K562 (cell line): ENCODE data around the gene CNTN4. TPM values are rescaled to one million over a fixed set of nuclear protein-coding genes. Genes with fewer than 3 reads are reported as not detected.

ENCODE experiments used
- ATAC-seq: fragments of 200-7000 bp; cut with Tn5 transposase; 3 replicates; pipeline ENCODE4 v1.9.1; 2020; ENCODE audit warnings: moderate library complexity
- BruUV-seq: library from RNA; stranded (reverse); fragments of 400-500 nt; replicated peaks from 2 replicates; lab custom pipeline; 2021; lab: Mats Ljungman, UMichigan
- CTCF ChIA-PET: fragments of 300-600 bp; formaldehyde crosslinking; extraction: SDS; loops from one replicate; lab custom pipeline; 2021; ENCODE audit warnings: low intra/inter-chr PET ratio; lab: Yijun Ruan, JAX
- POLR2A ChIA-PET: fragments of 300-600, 350-650 bp; sonication (Branson Sonifier 250); formaldehyde crosslinking; extraction: SDS; loops from one replicate; lab custom pipeline; 2021; ENCODE audit warnings: antibody characterized with exemption, inconsistent platforms; lab: Yijun Ruan, JAX
- DNase-seq, 4 experiments: peaks; one replicate each; pipeline versions ENCODE4 v3.0.0 to v3.0.0-alpha.2; 2011 to 2018; ENCODE audit warnings: low spot score in 3 of 4, mixed read lengths in 3 of 4; ENCODE audit errors: extremely low read depth in 1 of 4
- FAIRE-seq: peaks from 2 replicates; lab custom pipeline; 2011; peaks lifted over from hg19 to GRCh38; lab: Jason Lieb, UNC
- H2AFZ ChIP-seq: 2 replicates; pipeline ENCODE4 v1.6.0; 2011; ENCODE audit warnings: low read depth, low read length, control low read depth, inconsistent platforms
- H3K27ac ChIP-seq: fragments of 200-600 bp; 3 replicates; pipeline ENCODE4 v1.8.0; 2011; ENCODE audit warnings: low read depth, mild to moderate bottlenecking, control low read depth, inconsistent platforms, low read length, moderate library complexity, mixed read lengths; ENCODE audit errors: extremely low read depth
- H3K27me3 ChIP-seq, 2 experiments: fragments of 300-600 bp in 1 of 2; 2 replicates in 1 of 2; 3 replicates in 1 of 2; pipeline versions ENCODE4 v1.6.0 to v1.8.0; 2011; ENCODE audit warnings: inconsistent platforms in 2 of 2, low read length in 2 of 2, mild to moderate bottlenecking in 1 of 2, mixed read lengths in 1 of 2, moderate library complexity in 1 of 2; ENCODE audit not compliant: control insufficient read depth in 2 of 2, insufficient read depth in 2 of 2
- H3K36me3 ChIP-seq: fragments of 300-600 bp; 3 replicates; pipeline ENCODE4 v1.8.0; 2011; ENCODE audit warnings: mild to moderate bottlenecking, low read length, inconsistent platforms; ENCODE audit not compliant: control insufficient read depth, insufficient read depth
- H3K4me1 ChIP-seq, 2 experiments: fragments of 200-600 bp in 1 of 2; replicated peaks in 1 of 2; 2 replicates in 1 of 2; 3 replicates in 1 of 2; pipeline versions ENCODE4 v1.5.1 to v1.8.0; 2011; ENCODE audit warnings: inconsistent platforms in 2 of 2, low read length in 2 of 2, mild to moderate bottlenecking in 1 of 2, mixed read lengths in 1 of 2, moderate library complexity in 1 of 2; ENCODE audit not compliant: control insufficient read depth in 2 of 2, insufficient read depth in 2 of 2
- H3K4me2 ChIP-seq: 2 replicates; pipeline ENCODE4 v1.6.1; 2011; ENCODE audit warnings: low read length, control low read depth, inconsistent platforms, mixed read lengths; ENCODE audit not compliant: insufficient read depth
- H3K4me3 ChIP-seq: fragments of 200-600 bp; sonication (generic), shearing (Covaris generic); 2 replicates; pipeline ENCODE4 v1.5.1; 2016; ENCODE audit warnings: control low read depth, inconsistent platforms
- H3K79me2 ChIP-seq: fragments of 200-600 bp; 3 replicates; pipeline ENCODE4 v1.8.0; 2011; ENCODE audit warnings: low read length, inconsistent platforms; ENCODE audit not compliant: control insufficient read depth, insufficient read depth
- H3K9ac ChIP-seq, 2 experiments: 2 replicates each; pipeline versions ENCODE4 v1.6.0 to v1.6.1; 2011; ENCODE audit warnings: low read depth in 2 of 2, low read length in 2 of 2, control low read depth in 1 of 2, inconsistent platforms in 1 of 2, mild to moderate bottlenecking in 1 of 2, mixed read lengths in 1 of 2; ENCODE audit not compliant: insufficient read depth in 1 of 2
- H3K9me1 ChIP-seq: one replicate; pipeline ENCODE4 v1.6.0; 2011; ENCODE audit warnings: inconsistent platforms, mild to moderate bottlenecking, low read length, moderate library complexity; ENCODE audit not compliant: control insufficient read depth, insufficient read depth
- H3K9me3 ChIP-seq: replicated peaks from 2 replicates; pipeline ENCODE4 v1.5.1; 2011; ENCODE audit warnings: low read depth, low read length, inconsistent platforms; ENCODE audit not compliant: control insufficient read depth, insufficient read depth
- H4K20me1 ChIP-seq: replicated peaks from 2 replicates; pipeline ENCODE4 v1.6.1; 2011; ENCODE audit warnings: low read length, inconsistent platforms, mixed read lengths; ENCODE audit not compliant: control insufficient read depth, insufficient read depth
- HDGF ChIP-seq: fragments of 450-650 bp; IDR thresholded peaks from 2 replicates; pipeline ENCODE4 v1.6.1; 2016
- KLF6 ChIP-seq: fragments of 250-450 bp; sonication (Bioruptor Pico); IDR thresholded peaks from 2 replicates; pipeline ENCODE4 v1.4.0; 2020; ENCODE audit warnings: mild to moderate bottlenecking, moderate library complexity, borderline replicate concordance
- LARP7 ChIP-seq: fragments of 450-650 bp; IDR thresholded peaks from 2 replicates; pipeline ENCODE4 v1.6.1; 2016
- NR2C2 ChIP-seq, 2 experiments: fragments of 200-800 bp in 1 of 2; sonication (Bioruptor generic) in 1 of 2; sonication (generic) in 1 of 2; formaldehyde crosslinking in 1 of 2; IDR thresholded peaks; 2 replicates each; pipeline versions ENCODE4 v1.6.1 to v1.8.0; 2016 to 2022; ENCODE audit warnings: mild to moderate bottlenecking in 1 of 2, missing compliant biosample characterization in 1 of 2, missing genetic modification characterization in 1 of 2, missing genetic modification reagents in 1 of 2
- ZNF445 ChIP-seq: fragments of 250-450 bp; sonication (Bioruptor Pico); IDR thresholded peaks from 2 replicates; pipeline ENCODE4 v1.4.0; 2020; ENCODE audit warnings: low read depth, mild to moderate bottlenecking, moderate library complexity
- WGBS: fragments of 100-300 bp; shearing (Covaris generic); methylation state at CpG from one replicate; pipeline ENCODE4 v1.1.6; 2016; ENCODE audit warnings: low coverage, mixed read lengths; ENCODE audit not compliant: insufficient coverage; ENCODE audit errors: missing lambda C conversion rate; 5-methylcytosine and 5-hydroxymethylcytosine counted together
- in situ Hi-C: fragments of 300-500 bp; cut with MboI; formaldehyde crosslinking; loops from 4 replicates; pipeline ENCODE4 v1.15.0; 2018; ENCODE audit warnings: inconsistent platforms, mixed read lengths
- intact Hi-C: fragments of 100-400 bp; cut with micrococcal nuclease; formaldehyde crosslinking; loops from 2 replicates; pipeline ENCODE4 v1.14.2; 2022
- polyA plus RNA-seq, 8 experiments: library from polyadenylated mRNA; depleted of rRNA in 4 of 8; stranded (reverse) in 5 of 8; unstranded in 3 of 8; fragments of >200 nt; fragmentation: Nextera tagmentation in 2 of 8; fragmentation: Illumina TruSeq in 1 of 8; extraction: Ambion mirVana in 2 of 8; extraction: Trizol in 1 of 8; gene quantifications; 2 replicates each; pipeline versions ENCODE4 v1.2.1 to v1.2.3, GENCODE V29; 2011 to 2014; ENCODE audit warnings: inconsistent platforms in 1 of 8, missing spikeins in 1 of 8
- total RNA-seq, 7 experiments: library from RNA; depleted of rRNA in 6 of 7; stranded (reverse); fragments of >200 nt in 6 of 7; fragmentation: Illumina TruSeq in 2 of 7; extraction: Trizol in 2 of 7; gene quantifications; 2 replicates each; pipeline versions ENCODE4 v1.2.1 to v1.2.3, GENCODE V29; 2011 to 2021; ENCODE audit warnings: low replicate concordance in 1 of 7
- TF ChIP-seq, protein P1 (sequence below): fragments of 250-450 bp; sonication (Bioruptor Pico); IDR thresholded peaks from 2 replicates; pipeline ENCODE4 v1.4.0; 2020; ENCODE audit warnings: mild to moderate bottlenecking, moderate library complexity
- TF ChIP-seq, protein P2 (sequence below): sonication (generic); formaldehyde crosslinking; IDR thresholded peaks from 2 replicates; pipeline ENCODE4 v1.8.0; 2023; ENCODE audit warnings: mild to moderate bottlenecking, missing genetic modification reagents

CNTN4 gene
- total and polyA plus RNA-seq, 9 of the 15 experiments (the other 6 are each of a cell fraction or from before 2014, with no cell fraction given) = not detected

DNA sequence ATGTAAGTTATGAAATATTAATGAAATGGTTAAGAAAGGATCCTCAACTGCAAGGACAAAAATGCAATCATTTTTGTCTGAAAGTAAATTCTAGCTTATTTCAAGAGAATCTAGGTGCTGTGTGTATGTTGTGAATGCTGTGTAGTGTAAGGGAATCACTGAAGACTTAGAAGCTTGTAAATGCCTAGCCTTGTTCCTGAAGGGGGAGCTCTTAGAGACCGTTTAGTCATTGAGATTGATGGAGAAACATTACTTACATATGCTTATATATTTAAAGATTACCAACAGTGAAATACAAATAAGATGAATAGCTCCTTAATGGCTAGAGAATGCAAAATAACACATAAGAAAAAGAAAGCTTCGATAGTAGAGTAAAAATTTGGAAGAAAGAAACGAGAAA lies 67.9 kb downstream of the CNTN4 start:
- no peaks in the 10 kb centered on the region for H4K20me1 ChIP-seq
- no peaks in the 10 kb centered on the region for H3K9me1 ChIP-seq
- H2AFZ ChIP-seq = no peak overlapping the region
- CTCF ChIA-PET = no interaction called here
- in situ Hi-C loops (no loop called here), intact Hi-C loops (no loop called here)
- H3K27me3 ChIP-seq = no peaks in the 10 kb centered on the region
- TF ChIP-seq KLF6 (CRISPR knock-in tag) (no peak), LARP7 (no peak), NR2C2 (CRISPR knock-in tag; IDR thresholded peaks at IDR 0.05) (no peak), NR2C2 (tag; IDR thresholded peaks at IDR 0.05) (no peak), ZNF445 (CRISPR knock-in tag) (no peak), HDGF (no peak)
- TF ChIP-seq, protein P1, sequence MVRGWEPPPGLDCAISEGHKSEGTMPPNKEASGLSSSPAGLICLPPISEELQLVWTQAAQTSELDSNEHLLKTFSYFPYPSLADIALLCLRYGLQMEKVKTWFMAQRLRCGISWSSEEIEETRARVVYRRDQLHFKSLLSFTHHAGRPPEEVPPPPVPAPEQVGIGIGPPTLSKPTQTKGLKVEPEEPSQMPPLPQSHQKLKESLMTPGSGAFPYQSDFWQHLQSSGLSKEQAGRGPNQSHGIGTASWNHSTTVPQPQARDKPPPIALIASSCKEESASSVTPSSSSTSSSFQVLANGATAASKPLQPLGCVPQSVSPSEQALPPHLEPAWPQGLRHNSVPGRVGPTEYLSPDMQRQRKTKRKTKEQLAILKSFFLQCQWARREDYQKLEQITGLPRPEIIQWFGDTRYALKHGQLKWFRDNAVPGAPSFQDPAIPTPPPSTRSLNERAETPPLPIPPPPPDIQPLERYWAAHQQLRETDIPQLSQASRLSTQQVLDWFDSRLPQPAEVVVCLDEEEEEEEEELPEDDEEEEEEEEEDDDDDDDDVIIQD (CRISPR knock-in tag) = no peak
- TF ChIP-seq, protein P2, sequence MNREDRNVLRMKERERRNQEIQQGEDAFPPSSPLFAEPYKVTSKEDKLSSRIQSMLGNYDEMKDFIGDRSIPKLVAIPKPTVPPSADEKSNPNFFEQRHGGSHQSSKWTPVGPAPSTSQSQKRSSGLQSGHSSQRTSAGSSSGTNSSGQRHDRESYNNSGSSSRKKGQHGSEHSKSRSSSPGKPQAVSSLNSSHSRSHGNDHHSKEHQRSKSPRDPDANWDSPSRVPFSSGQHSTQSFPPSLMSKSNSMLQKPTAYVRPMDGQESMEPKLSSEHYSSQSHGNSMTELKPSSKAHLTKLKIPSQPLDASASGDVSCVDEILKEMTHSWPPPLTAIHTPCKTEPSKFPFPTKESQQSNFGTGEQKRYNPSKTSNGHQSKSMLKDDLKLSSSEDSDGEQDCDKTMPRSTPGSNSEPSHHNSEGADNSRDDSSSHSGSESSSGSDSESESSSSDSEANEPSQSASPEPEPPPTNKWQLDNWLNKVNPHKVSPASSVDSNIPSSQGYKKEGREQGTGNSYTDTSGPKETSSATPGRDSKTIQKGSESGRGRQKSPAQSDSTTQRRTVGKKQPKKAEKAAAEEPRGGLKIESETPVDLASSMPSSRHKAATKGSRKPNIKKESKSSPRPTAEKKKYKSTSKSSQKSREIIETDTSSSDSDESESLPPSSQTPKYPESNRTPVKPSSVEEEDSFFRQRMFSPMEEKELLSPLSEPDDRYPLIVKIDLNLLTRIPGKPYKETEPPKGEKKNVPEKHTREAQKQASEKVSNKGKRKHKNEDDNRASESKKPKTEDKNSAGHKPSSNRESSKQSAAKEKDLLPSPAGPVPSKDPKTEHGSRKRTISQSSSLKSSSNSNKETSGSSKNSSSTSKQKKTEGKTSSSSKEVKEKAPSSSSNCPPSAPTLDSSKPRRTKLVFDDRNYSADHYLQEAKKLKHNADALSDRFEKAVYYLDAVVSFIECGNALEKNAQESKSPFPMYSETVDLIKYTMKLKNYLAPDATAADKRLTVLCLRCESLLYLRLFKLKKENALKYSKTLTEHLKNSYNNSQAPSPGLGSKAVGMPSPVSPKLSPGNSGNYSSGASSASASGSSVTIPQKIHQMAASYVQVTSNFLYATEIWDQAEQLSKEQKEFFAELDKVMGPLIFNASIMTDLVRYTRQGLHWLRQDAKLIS = no peak
- H3K4me1 ChIP-seq = no peaks in the 10 kb centered on the region
- H3K79me2 ChIP-seq = no peaks in the 10 kb centered on the region
- FAIRE-seq = no peak
- POLR2A ChIA-PET = no interaction called here
- no peak for ATAC-seq
- BruUV-seq = no TSS peak
- no peak overlapping the region for H3K9ac ChIP-seq
- H3K4me3 ChIP-seq = no peak overlapping the region
- H3K36me3 ChIP-seq = no peaks in the 10 kb centered on the region
- no peak for DNase-seq
- H3K4me2 ChIP-seq = no peak overlapping the region
- 0% methylated on average over 3 of the region's 3 CpGs for WGBS
- H3K27ac ChIP-seq = no peak overlapping the region
- no peaks in the 10 kb centered on the region for H3K9me3 ChIP-seq
